ENCODE measurements around the gene LHX4. TPM values are rescaled to one million over a fixed set of nuclear protein-coding genes. Genes with fewer than 3 reads are reported as not detected.

The LHX4 gene
- total RNA-seq, 1 donor from 2014 or later: not detected

- H3K27ac ChIP-seq (replicated peaks): no peak overlapping the region
- intact Hi-C loops (cut with micrococcal nuclease): no loop called here
- H3K27me3 ChIP-seq (ENCODE audit: low read depth): peaks cover 35% of the 10 kb centered on the region
- no peaks in the 10 kb centered on the region for H3K36me3 ChIP-seq
- no peaks in the 10 kb centered on the region for H3K9me3 ChIP-seq (replicated peaks)
- TF ChIP-seq CTCF (IDR thresholded peaks at IDR 0.05; ENCODE audit: borderline replicate concordance): no peak
- DNase-seq: no peak
- H3K4me1 ChIP-seq: no peaks in the 10 kb centered on the region
- H3K4me3 ChIP-seq: no peak overlapping the region
These were observed 35.8 kb downstream of the LHX4 start for GRCh38 chr1:180265871-180266270.

GRCh38 chr1:180266275-180267210, 36.5 kb downstream of the LHX4 start:
- no peaks in the 10 kb centered on the region for H3K4me1 ChIP-seq
- DNase-seq: no peak
- H3K27ac ChIP-seq (replicated peaks): no peak overlapping the region
- peaks cover 29% of the 10 kb centered on the region for H3K27me3 ChIP-seq (ENCODE audit: low read depth)
- no peaks in the 10 kb centered on the region for H3K36me3 ChIP-seq
- TF ChIP-seq CTCF (IDR thresholded peaks at IDR 0.05; ENCODE audit: borderline replicate concordance): no peak
- intact Hi-C loops (cut with micrococcal nuclease): no loop called here
- H3K4me3 ChIP-seq: no peak overlapping the region
- H3K9me3 ChIP-seq (replicated peaks): no peaks in the 10 kb centered on the region

- DNase-seq: no peak
- H3K27ac ChIP-seq (replicated peaks): no peak overlapping the region
- no peak overlapping the region for H3K4me3 ChIP-seq
- no peak for TF ChIP-seq CTCF (IDR thresholded peaks at IDR 0.05; ENCODE audit: borderline replicate concordance)
- H3K4me1 ChIP-seq: no peaks in the 10 kb centered on the region
- H3K36me3 ChIP-seq: no peaks in the 10 kb centered on the region
- intact Hi-C loops (cut with micrococcal nuclease): no loop called here
- H3K9me3 ChIP-seq (replicated peaks): no peaks in the 10 kb centered on the region
- H3K27me3 ChIP-seq (ENCODE audit: low read depth): peaks cover 24% of the 10 kb centered on the region
These were observed 37.1 kb downstream of the LHX4 start for GRCh38 chr1:180267211-180267561.

- DNase-seq: no peak
- H3K27ac ChIP-seq (replicated peaks): no peak overlapping the region
- intact Hi-C loops (cut with micrococcal nuclease): no loop called here
- H3K27me3 ChIP-seq (ENCODE audit: low read depth): peaks cover 18% of the 10 kb centered on the region
- no peaks in the 10 kb centered on the region for H3K4me1 ChIP-seq
- H3K36me3 ChIP-seq: no peaks in the 10 kb centered on the region
- no peak overlapping the region for H3K4me3 ChIP-seq
- H3K9me3 ChIP-seq (replicated peaks): no peaks in the 10 kb centered on the region
- TF ChIP-seq CTCF (IDR thresholded peaks at IDR 0.05; ENCODE audit: borderline replicate concordance): no peak
These were observed 37.9 kb downstream of the LHX4 start for GRCh38 chr1:180267761-180268555.

- intact Hi-C loops (cut with micrococcal nuclease): no loop called here
- Histone ChIP-seq H3K9me3 (replicated peaks) (no peaks in the 10 kb centered on the region), H3K36me3 (no peaks in the 10 kb centered on the region), H3K4me1 (no peaks in the 10 kb centered on the region), H3K27me3 (ENCODE audit: low read depth) (peaks cover 12% of the 10 kb centered on the region), H3K27ac (replicated peaks) (no peak overlapping the region), H3K4me3 (no peak overlapping the region)
- DNase-seq: no peak
- TF ChIP-seq CTCF (IDR thresholded peaks at IDR 0.05; ENCODE audit: borderline replicate concordance): no peak
These were observed 38.6 kb downstream of the LHX4 start for GRCh38 chr1:180268556-180269075.
